Ishikawa (cell line): ENCODE data around the gene PLA2G7.
A peak's percentile ranks its signal among the peaks of the same experiment; 100 is the strongest.

Source experiments
- CEBPB ChIP-seq: IDR thresholded peaks from 2 replicates; pipeline ENCODE4 v1.6.1; 2012
- CREB1 ChIP-seq: IDR thresholded peaks from 2 replicates; pipeline ENCODE4 v1.6.1; 2012; ENCODE audit warnings: low read depth
- EGR1 ChIP-seq: IDR thresholded peaks from 2 replicates; pipeline ENCODE4 v1.6.1; 2012
- EP300 ChIP-seq: IDR thresholded peaks from 2 replicates; pipeline ENCODE4 v1.6.1; 2012; ENCODE audit warnings: borderline replicate concordance
- FOXM1 ChIP-seq: IDR thresholded peaks from 2 replicates; pipeline ENCODE4 v1.6.1; 2012; ENCODE audit warnings: low read depth, borderline replicate concordance
- NFIC ChIP-seq: IDR thresholded peaks from 2 replicates; pipeline ENCODE4 v1.6.1; 2012
- RAD21 ChIP-seq: IDR thresholded peaks from 2 replicates; pipeline ENCODE4 v1.6.1; 2012; ENCODE audit warnings: low read depth
- TAF1 ChIP-seq: IDR thresholded peaks from 2 replicates; pipeline ENCODE4 v1.6.1; 2012; ENCODE audit warnings: low read depth, mild to moderate bottlenecking
- TCF12 ChIP-seq: IDR thresholded peaks from 2 replicates; pipeline ENCODE4 v1.6.1; 2012; ENCODE audit warnings: low read depth
- TEAD4 ChIP-seq: IDR thresholded peaks from 2 replicates; pipeline ENCODE4 v1.6.1; 2012
- USF1 ChIP-seq: IDR thresholded peaks from 2 replicates; pipeline ENCODE4 v1.6.1; 2012
- YY1 ChIP-seq: IDR thresholded peaks from 2 replicates; pipeline ENCODE4 v1.6.1; 2012; ENCODE audit warnings: low read depth
- ZBTB7A ChIP-seq: IDR thresholded peaks from 2 replicates; pipeline ENCODE4 v1.6.1; 2012; ENCODE audit warnings: low read depth
- TF ChIP-seq, protein P1 (sequence below): IDR thresholded peaks from 2 replicates; pipeline ENCODE4 v1.6.1; 2012; ENCODE audit warnings: low read depth, mild to moderate bottlenecking
- TF ChIP-seq, protein P2 (sequence below): IDR thresholded peaks from 2 replicates; pipeline ENCODE4 v1.6.1; 2012

The PLA2G7 gene

GRCh38 chr6:46729787-46730326 lies 5.3 kb downstream of the PLA2G7 start:
- TF ChIP-seq CREB1, result no peak
- TF ChIP-seq, protein P1, sequence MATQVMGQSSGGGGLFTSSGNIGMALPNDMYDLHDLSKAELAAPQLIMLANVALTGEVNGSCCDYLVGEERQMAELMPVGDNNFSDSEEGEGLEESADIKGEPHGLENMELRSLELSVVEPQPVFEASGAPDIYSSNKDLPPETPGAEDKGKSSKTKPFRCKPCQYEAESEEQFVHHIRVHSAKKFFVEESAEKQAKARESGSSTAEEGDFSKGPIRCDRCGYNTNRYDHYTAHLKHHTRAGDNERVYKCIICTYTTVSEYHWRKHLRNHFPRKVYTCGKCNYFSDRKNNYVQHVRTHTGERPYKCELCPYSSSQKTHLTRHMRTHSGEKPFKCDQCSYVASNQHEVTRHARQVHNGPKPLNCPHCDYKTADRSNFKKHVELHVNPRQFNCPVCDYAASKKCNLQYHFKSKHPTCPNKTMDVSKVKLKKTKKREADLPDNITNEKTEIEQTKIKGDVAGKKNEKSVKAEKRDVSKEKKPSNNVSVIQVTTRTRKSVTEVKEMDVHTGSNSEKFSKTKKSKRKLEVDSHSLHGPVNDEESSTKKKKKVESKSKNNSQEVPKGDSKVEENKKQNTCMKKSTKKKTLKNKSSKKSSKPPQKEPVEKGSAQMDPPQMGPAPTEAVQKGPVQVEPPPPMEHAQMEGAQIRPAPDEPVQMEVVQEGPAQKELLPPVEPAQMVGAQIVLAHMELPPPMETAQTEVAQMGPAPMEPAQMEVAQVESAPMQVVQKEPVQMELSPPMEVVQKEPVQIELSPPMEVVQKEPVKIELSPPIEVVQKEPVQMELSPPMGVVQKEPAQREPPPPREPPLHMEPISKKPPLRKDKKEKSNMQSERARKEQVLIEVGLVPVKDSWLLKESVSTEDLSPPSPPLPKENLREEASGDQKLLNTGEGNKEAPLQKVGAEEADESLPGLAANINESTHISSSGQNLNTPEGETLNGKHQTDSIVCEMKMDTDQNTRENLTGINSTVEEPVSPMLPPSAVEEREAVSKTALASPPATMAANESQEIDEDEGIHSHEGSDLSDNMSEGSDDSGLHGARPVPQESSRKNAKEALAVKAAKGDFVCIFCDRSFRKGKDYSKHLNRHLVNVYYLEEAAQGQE, result peak; percentile 49; the same call in 1 of the 2 replicates

DNA sequence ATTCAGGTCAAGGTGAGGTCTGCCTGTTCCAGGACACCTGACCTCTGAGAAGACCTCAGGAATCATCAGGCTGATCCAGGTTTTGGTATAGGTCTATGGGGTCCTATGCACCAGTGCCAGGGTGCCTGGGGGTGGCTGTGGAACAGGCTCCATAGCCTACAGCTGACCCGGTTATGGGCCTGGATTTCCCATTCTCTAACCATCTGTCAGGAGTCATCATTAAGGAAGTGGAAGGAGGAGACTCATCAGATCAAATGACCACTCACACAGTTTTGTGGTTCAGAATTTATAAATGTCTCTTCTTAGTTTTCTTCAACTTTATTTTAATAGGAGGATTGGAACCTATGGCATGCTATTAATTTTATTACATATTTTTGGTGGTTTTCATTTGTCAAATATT lies 14.8 kb downstream of the PLA2G7 start:
- TF ChIP-seq, protein P1, result no peak
- no peak for TF ChIP-seq FOXM1

DNA sequence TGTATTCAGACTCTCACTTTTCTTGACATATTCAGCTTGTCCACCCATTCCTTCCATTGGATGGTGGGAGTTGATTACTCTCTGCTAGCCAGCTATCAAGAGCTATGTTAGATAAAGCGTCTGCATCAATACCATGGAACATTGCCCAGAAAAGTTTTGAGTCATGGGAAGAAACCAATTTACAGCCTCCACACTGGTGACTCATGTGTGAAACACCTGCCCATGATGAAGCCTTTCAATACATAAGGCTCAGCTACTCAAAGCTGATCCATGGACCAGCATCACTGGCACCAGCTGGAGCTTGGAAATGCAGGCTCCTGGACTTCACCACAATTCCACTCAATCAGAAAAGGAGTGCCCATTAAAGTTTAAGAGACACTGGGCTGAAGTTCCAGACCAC lies 16.1 kb downstream of the PLA2G7 start:
- no peak for TF ChIP-seq YY1
- TF ChIP-seq RAD21, result no peak
- no peak for TF ChIP-seq USF1
- TF ChIP-seq, protein P2, sequence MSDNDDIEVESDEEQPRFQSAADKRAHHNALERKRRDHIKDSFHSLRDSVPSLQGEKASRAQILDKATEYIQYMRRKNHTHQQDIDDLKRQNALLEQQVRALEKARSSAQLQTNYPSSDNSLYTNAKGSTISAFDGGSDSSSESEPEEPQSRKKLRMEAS, result no peak
- no peak for TF ChIP-seq EP300
- TF ChIP-seq TEAD4, result no peak
- no peak for TF ChIP-seq FOXM1

- TF ChIP-seq FOXM1 (no peak), EP300 (no peak), CREB1 (no peak), TEAD4 (no peak), RAD21 (no peak), USF1 (no peak), TAF1 (no peak), YY1 (no peak), CEBPB (no peak), ZBTB7A (no peak), TCF12 (no peak)
- TF ChIP-seq, protein P1, result no peak
- TF ChIP-seq, protein P2, result no peak
These were observed 20.0 kb downstream of the PLA2G7 start for GRCh38 chr6:46715141-46715540.

DNA sequence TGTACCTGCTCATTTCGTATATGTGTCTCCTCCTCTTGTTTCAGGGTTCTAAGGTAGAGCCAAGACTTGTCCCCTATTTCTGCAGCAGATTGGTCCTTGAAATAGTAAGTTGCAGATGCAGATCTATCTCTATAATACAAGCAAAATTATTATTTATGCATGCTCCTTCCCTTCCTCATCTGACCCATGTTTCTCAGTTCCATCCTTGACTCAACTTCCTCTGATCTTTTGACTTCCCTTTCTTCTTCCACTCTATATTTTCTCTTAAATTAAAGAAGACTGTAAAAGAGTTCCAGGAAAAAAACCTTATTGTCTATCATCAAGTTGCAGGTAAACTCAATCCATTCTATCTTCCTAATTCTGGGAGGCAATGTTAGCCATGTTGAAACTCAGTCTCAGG lies 23.7 kb downstream of the PLA2G7 start:
- no peak for TF ChIP-seq TAF1
- no peak for TF ChIP-seq CREB1

DNA sequence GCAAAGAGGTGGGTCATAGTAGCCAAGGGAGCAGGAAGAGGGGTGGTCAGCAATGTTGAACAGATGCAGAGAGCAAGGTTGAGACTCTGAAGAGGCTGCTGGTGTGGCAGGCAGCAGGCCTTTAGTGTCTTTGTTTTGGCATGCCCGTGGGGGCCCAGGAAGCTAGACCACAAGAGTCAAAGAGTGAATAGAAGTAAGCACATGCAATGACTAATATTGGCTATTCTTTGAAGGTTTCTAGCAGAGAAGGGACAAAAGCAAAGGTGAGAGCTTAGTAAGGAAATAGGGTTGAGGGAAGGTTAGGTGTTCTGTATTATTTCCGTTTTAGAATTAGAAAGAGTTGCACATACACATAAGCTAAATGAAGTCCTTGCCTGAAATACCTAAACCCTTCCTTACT lies 28.7 kb downstream of the PLA2G7 start:
- TF ChIP-seq EP300, result no peak
- TF ChIP-seq TCF12, result no peak
- no peak for TF ChIP-seq USF1
- no peak for TF ChIP-seq NFIC
- TF ChIP-seq TAF1, result no peak
- no peak for TF ChIP-seq RAD21
- no peak for TF ChIP-seq YY1
- no peak for TF ChIP-seq CEBPB
- TF ChIP-seq EGR1, result no peak
- TF ChIP-seq, protein P1, result no peak
- no peak for TF ChIP-seq TEAD4
- no peak for TF ChIP-seq CREB1
- no peak for TF ChIP-seq FOXM1
- TF ChIP-seq, protein P2, result no peak
- TF ChIP-seq ZBTB7A, result no peak
